Measurements from ENCODE around the gene BCL6B. TPM values are rescaled to one million over a fixed set of nuclear protein-coding genes. Genes with fewer than 3 reads are reported as not detected.

BCL6B gene
- total and polyA plus RNA-seq, 2 experiments from 2014 or later: 1.7 TPM; not detected in 1

DNA sequence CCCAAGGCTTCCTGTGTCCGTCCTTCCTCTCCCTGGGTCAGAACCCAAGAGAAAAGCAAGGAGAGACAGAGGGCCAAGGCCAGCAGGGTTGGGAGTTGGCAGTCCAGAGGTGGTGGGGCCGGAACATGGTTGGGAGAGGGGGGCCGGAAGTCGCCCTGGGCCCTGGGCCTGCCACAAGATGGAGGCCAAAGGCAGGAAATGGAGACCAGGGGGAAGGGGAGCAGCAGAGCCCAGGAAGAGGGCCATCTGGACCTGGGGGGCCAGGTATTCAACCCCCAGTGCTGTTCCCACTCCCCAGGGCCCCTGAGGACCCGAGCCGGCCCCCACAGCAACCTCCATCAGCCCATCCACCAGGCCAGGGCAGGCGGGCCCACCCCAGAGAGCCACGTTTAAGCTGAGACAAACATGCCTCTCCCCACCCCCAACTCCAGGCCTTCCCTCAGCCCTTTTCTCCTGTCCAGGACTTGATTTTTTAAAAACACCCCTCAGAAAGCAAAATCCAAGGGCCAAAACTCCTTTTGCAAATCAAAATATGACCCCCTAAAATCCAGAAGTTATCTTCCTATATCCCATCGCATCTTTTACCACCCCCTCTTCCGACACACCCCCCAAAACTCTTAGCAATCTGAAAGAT, 4.4 kb upstream of the BCL6B start:
- Histone ChIP-seq H3K27me3 (peaks cover 15% of the 10 kb centered on the region), H3K27ac (no peak overlapping the region), H3K4me1 (ENCODE audit: low read depth) (peaks cover 6% of the 10 kb centered on the region), H3K36me3 (no peaks in the 10 kb centered on the region), H3K9me3 (ENCODE audit: low read depth) (no peaks in the 10 kb centered on the region), H3K4me3 (no peak overlapping the region)
- TF ChIP-seq, protein P1, sequence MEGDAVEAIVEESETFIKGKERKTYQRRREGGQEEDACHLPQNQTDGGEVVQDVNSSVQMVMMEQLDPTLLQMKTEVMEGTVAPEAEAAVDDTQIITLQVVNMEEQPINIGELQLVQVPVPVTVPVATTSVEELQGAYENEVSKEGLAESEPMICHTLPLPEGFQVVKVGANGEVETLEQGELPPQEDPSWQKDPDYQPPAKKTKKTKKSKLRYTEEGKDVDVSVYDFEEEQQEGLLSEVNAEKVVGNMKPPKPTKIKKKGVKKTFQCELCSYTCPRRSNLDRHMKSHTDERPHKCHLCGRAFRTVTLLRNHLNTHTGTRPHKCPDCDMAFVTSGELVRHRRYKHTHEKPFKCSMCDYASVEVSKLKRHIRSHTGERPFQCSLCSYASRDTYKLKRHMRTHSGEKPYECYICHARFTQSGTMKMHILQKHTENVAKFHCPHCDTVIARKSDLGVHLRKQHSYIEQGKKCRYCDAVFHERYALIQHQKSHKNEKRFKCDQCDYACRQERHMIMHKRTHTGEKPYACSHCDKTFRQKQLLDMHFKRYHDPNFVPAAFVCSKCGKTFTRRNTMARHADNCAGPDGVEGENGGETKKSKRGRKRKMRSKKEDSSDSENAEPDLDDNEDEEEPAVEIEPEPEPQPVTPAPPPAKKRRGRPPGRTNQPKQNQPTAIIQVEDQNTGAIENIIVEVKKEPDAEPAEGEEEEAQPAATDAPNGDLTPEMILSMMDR (IDR thresholded peaks at IDR 0.05; ENCODE audit: low read depth, low read length): no peak
- no peak for DNase-seq (ENCODE audit: low read depth in 1 of 2, low spot score in 1 of 2)

DNA sequence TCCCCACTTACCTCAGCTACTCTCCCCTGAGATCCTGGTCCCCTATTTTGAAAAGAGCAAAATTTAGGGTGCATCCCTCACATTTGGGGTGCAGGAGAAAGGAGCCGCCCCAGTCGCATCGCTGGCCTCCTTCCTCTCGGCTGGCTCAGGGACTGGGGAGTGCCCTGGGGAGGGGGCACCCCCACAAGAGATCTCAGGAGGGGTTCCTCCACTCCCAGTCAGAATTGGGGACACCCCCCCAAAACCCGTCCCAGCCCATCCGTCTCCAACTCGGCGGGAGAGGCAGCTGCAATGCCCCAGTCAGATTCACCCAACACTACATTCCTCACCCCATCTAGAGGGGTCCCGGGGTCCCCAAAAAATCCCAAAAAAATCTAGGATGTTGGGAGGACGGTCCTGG, 3.5 kb upstream of the BCL6B start:
- no peak overlapping the region for H3K4me3 ChIP-seq
- DNase-seq (ENCODE audit: low read depth in 1 of 2, low spot score in 1 of 2): no peak
- TF ChIP-seq, protein P1 (IDR thresholded peaks at IDR 0.05; ENCODE audit: low read depth, low read length): no peak
- peaks cover 22% of the 10 kb centered on the region for H3K27me3 ChIP-seq
- no peaks in the 10 kb centered on the region for H3K36me3 ChIP-seq
- no peaks in the 10 kb centered on the region for H3K4me1 ChIP-seq (ENCODE audit: low read depth)
- H3K9me3 ChIP-seq (ENCODE audit: low read depth): no peaks in the 10 kb centered on the region
- no peak overlapping the region for H3K27ac ChIP-seq

DNA sequence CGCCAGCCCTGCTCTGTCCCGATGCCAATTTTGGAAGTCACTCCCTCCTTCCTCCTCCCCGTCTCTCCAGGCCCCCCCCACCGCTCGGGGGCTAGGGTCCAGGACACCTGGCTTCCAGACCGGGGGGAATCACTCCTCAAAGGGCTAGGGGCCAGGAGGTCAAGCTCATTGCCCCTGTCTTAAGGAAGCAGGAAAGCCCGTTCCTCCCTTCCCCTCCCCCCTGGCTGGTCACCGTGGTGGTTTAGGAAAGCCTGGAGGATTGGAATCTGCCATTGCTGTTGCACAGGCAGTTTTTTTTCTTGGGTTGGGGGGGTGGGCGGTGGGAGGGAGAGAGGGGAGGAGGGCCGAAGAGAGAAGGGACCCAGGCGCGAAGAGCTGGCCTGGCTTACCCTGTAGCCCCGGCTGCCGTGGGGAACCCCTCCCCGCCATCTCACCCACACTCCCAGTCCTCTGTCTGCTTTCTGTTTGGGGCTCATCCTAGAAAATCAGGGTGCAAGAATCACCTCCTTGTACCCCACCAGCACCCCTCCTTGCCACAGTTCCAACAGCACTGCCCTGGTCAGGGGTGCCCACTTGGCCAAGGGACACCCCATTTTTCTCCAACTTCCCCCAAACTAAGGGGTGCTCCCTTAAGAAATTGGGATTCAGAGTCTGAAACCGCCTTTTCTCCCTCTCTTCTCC, 2.9 kb upstream of the BCL6B start:
- Histone ChIP-seq H3K9me3 (ENCODE audit: low read depth) (no peaks in the 10 kb centered on the region), H3K27ac (no peak overlapping the region), H3K27me3 (peaks cover 22% of the 10 kb centered on the region), H3K36me3 (no peaks in the 10 kb centered on the region), H3K4me1 (ENCODE audit: low read depth) (no peaks in the 10 kb centered on the region), H3K4me3 (no peak overlapping the region)
- peak; percentile 76 for DNase-seq (ENCODE audit: low read depth in 1 of 2, low spot score in 1 of 2)
- TF ChIP-seq, protein P1 (IDR thresholded peaks at IDR 0.05; ENCODE audit: low read depth, low read length): no peak

DNA sequence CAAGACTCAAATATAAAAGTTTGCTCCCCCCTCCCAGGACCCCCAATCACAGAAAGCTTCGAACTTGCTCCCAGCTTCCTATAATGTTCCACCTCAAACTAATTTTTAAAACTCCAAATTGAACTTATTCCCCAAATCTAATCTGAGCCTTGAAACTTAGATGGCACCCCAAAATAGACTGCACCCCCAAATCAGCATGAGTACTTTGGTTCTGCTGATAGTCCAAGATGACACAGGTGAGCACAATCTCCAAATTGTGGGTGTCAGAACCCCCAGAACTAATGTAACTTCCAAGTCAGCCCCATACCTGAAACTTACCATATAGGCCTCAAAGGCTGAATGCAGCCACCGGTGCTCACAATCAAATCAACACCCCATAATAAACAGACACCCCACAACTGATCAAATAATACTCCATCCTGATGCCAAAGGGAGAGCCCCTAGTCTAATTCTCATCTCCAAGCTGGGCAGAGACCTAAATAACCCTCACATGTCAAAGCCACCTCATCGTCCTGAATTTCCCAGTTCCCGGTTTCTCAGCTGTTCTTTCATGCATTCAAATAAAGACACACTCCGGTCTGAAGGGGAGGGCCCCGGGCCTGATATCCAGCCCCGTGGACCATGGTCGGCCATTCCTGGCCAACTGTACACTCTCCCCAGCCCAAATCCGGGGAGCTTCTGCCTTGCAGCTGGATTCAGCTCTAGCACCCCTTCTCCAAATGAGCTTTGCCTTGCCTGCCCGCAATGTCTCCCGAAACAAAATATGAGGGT, 1.8 kb upstream of the BCL6B start:
- Histone ChIP-seq H3K36me3 (no peaks in the 10 kb centered on the region), H3K4me1 (ENCODE audit: low read depth) (no peaks in the 10 kb centered on the region), H3K4me3 (no peak overlapping the region), H3K9me3 (ENCODE audit: low read depth) (no peaks in the 10 kb centered on the region), H3K27ac (no peak overlapping the region), H3K27me3 (peaks cover 22% of the 10 kb centered on the region)
- TF ChIP-seq, protein P1 (IDR thresholded peaks at IDR 0.05; ENCODE audit: low read depth, low read length): no peak
- DNase-seq (ENCODE audit: low read depth in 1 of 2, low spot score in 1 of 2): no peak

DNA sequence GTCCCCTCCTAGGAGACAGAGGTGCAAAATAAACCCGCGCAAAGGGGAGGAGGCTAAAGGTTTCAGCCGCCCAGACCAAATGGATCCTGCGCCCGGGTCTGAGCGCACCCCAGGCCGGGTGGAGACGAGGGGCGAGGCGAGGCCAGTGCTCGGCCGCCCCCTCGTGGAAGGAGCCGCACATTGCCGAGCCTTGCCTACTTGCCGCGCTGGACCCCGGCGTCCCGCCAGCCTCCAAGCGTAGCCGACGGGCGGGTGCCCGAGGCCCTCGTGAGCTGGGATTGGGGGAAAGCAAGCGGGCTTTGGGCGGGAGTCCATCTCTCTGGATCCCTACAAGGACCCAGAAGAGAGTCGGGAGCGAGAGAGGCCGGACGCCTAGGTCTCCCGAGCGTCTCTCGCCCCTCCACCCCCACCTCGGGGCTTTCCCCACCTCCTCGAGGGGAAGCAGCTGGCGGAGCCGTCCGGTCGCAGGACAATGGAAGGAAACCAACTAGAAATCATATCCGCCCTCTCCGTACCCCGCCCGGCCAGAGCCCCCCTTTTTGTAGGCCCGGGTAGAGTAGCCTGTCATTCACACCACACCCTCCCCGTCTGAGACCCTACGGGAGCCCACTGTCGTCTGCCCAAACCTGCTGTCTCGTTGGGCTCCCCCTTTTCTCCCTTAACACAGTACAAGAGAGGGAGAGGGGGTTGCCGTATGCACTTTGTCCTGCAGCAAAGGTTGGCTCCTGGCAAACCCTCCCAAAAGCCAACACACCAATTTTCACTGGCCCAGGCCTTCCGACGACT, 664 bp upstream of the BCL6B start:
- Histone ChIP-seq H3K4me1 (ENCODE audit: low read depth) (no peaks in the 10 kb centered on the region), H3K27me3 (peaks cover 22% of the 10 kb centered on the region), H3K9me3 (ENCODE audit: low read depth) (no peaks in the 10 kb centered on the region), H3K27ac (no peak overlapping the region), H3K4me3 (no peak overlapping the region), H3K36me3 (no peaks in the 10 kb centered on the region)
- TF ChIP-seq, protein P1 (IDR thresholded peaks at IDR 0.05; ENCODE audit: low read depth, low read length): peak; percentile 93
- DNase-seq (ENCODE audit: low read depth in 1 of 2, low spot score in 1 of 2): peak; percentile 79 to 87

Data from cardiac muscle cell (in vitro differentiated cells and primary cell).